Cardiac muscle cell (in vitro differentiated cells and primary cell): ENCODE measurements around the gene CCDC81. TPM values are rescaled to one million over a fixed set of nuclear protein-coding genes. Genes with fewer than 3 reads are reported as not detected.

Experiments
- DNase-seq, 2 donors: peaks; one replicate each; pipeline versions ENCODE4 v3.0.0 to v3.0.0-alpha.2; 2010 to 2017; ENCODE audit warnings: low read depth in 1 of 2, low spot score in 1 of 2
- H3K27ac ChIP-seq: fragments of 200-600 bp; sonication (generic); 2 replicates; pipeline ENCODE4 v1.5.1; 2016
- H3K27me3 ChIP-seq: fragments of 200-600 bp; sonication (generic); 2 replicates; pipeline ENCODE4 v1.6.0; 2016; ENCODE audit warnings: control low read depth
- H3K36me3 ChIP-seq: fragments of 200-600 bp; sonication (generic); 2 replicates; pipeline ENCODE4 v1.5.1; 2016; ENCODE audit warnings: control low read depth
- H3K4me1 ChIP-seq: fragments of 200-600 bp; sonication (generic); 2 replicates; pipeline ENCODE4 v1.8.1; 2017; ENCODE audit warnings: low read depth, mild to moderate bottlenecking, mixed run types
- H3K4me3 ChIP-seq: fragments of 200-600 bp; sonication (generic); 2 replicates; pipeline ENCODE4 v1.5.1; 2016; ENCODE audit warnings: mild to moderate bottlenecking
- H3K9me3 ChIP-seq: fragments of 200-600 bp; sonication (generic); 2 replicates; pipeline ENCODE4 v1.5.1; 2017; ENCODE audit warnings: low read depth, mild to moderate bottlenecking, control low read depth
- CTCF ChIP-seq: IDR thresholded peaks from 2 replicates; pipeline ENCODE4 v1.5.1; 2012; ENCODE audit warnings: low read depth, mild to moderate bottlenecking, low read length
- polyA plus RNA-seq: library from polyadenylated mRNA; unstranded; fragments of >200 nt; fragmentation: Nextera tagmentation; extraction: Ambion mirVana; gene quantifications from 2 replicates; pipeline ENCODE4 v1.2.1, GENCODE V29; 2016
- total RNA-seq: library from RNA; depleted of rRNA; stranded (reverse); fragments of >200 nt; gene quantifications from 2 replicates; pipeline ENCODE4 v1.2.3, GENCODE V29; 2016

CCDC81 gene
- total and polyA plus RNA-seq, 2 experiments from 2014 or later = 2.6 to 3.2 TPM

DNA sequence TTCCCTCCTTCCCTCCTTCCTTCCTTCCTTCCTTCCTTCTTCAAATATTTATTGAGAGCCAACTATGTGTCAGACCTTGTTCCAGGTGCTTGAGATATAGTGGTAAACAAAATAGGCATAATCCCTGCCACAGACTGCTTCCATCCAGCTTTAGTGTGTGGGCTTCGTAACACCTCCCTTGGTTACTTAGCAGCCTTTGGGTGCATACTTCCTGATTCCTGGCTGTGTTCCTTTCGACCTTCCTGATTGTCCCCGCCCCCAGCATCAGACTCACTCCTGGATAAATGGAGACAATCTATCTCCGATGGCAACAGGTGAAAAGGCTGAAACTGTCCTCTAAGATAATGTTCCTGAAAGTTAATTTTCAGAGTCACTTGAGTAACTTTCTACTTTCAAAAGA is 13.5 kb downstream of the CCDC81 start:
- no peak overlapping the region for H3K27ac ChIP-seq
- no peaks in the 10 kb centered on the region for H3K36me3 ChIP-seq
- no peaks in the 10 kb centered on the region for H3K9me3 ChIP-seq
- H3K27me3 ChIP-seq = no peaks in the 10 kb centered on the region
- no peaks in the 10 kb centered on the region for H3K4me1 ChIP-seq
- no peak for TF ChIP-seq CTCF
- no peak overlapping the region for H3K4me3 ChIP-seq
- no peak for DNase-seq

- DNase-seq = no peak
- no peak for TF ChIP-seq CTCF
- no peaks in the 10 kb centered on the region for H3K36me3 ChIP-seq
- no peak overlapping the region for H3K27ac ChIP-seq
- H3K27me3 ChIP-seq = no peaks in the 10 kb centered on the region
- H3K4me3 ChIP-seq = no peak overlapping the region
- H3K9me3 ChIP-seq = no peaks in the 10 kb centered on the region
- H3K4me1 ChIP-seq = no peaks in the 10 kb centered on the region
Measured at GRCh38 chr11:86390487-86390886, 15.8 kb downstream of the CCDC81 start.

DNA sequence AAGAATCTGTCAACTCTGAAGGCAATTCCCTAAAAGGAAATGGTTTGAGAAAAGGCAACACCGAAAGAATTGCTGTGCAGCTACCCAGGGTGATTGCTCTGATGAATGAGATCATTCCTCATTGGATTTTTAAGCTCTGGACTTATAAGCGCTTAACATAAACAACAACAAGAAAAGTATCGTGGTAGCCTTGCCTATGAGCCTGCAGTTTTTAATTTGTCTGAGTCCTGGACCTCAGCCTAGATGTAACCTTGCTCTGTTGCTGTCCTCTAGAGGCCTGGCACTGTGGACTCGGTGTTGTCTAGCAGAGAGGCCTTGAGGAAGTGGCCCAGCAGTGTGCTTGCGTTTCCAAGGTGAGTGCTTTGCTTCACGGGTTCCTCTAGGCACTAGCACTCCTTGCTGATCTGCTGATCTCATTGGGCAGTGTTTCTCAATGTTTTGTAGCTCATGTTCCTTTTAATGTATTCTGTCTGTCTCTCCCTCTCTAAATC is 20.4 kb downstream of the CCDC81 start:
- H3K27ac ChIP-seq = peak overlapping the region; percentile 9
- peak in 1 of 2 donors; percentile 12 for DNase-seq

DNA sequence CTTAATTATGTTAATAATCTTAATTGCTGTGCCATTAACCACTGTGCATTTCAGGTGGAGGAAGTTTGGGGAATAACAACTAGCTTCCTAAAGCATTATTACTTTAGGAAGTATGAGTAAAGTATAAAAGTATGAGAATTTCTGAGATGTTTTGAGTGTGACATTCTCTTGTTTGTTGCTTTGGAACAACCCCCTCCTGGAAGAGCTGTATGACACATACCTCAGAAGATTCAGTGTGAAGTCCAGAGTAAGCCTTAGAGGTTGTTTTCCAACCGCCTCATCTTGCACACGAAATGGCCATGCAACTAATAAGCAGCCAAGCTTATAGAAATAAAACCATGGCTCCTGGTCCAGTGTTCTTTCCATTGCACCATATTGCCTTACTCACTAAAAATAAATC is 21.7 kb downstream of the CCDC81 start:
- DNase-seq = no peak
- Histone ChIP-seq H3K9me3 (no peaks in the 10 kb centered on the region), H3K27me3 (no peaks in the 10 kb centered on the region), H3K36me3 (no peaks in the 10 kb centered on the region), H3K27ac (no peak overlapping the region), H3K4me1 (no peaks in the 10 kb centered on the region), H3K4me3 (no peak overlapping the region)
- TF ChIP-seq CTCF = no peak

More for the DNA sequence above, 20.4 kb downstream of the CCDC81 start:
- no peak for TF ChIP-seq CTCF
- Histone ChIP-seq H3K36me3 (no peaks in the 10 kb centered on the region), H3K9me3 (no peaks in the 10 kb centered on the region), H3K4me3 (no peak overlapping the region), H3K27me3 (no peaks in the 10 kb centered on the region), H3K4me1 (no peaks in the 10 kb centered on the region)

DNA sequence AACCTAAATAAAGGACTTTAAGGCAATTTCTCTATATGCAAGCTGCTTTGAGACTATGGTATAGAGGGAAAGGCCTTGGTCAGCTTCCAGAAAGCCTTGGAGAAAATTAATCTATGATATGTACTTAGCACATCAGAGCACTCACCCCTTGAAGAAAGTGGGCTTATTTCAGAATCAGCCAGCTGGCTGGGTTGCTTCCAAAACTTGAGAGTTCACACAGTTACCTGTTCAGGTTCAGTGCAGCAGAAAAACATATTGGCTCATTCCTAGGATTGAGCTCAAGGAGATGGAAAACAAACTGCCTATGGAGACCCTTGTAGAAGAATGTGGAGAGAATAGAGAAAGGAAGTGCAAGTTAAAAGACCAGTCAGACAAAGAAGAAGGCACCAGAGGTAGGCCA is 22.7 kb downstream of the CCDC81 start:
- Histone ChIP-seq H3K4me3 (no peak overlapping the region), H3K4me1 (no peaks in the 10 kb centered on the region), H3K27ac (no peak overlapping the region), H3K9me3 (no peaks in the 10 kb centered on the region), H3K36me3 (no peaks in the 10 kb centered on the region), H3K27me3 (no peaks in the 10 kb centered on the region)
- DNase-seq = no peak
- TF ChIP-seq CTCF = no peak

- DNase-seq = no peak
- TF ChIP-seq CTCF = no peak
- Histone ChIP-seq H3K27me3 (no peaks in the 10 kb centered on the region), H3K9me3 (no peaks in the 10 kb centered on the region), H3K36me3 (no peaks in the 10 kb centered on the region), H3K27ac (no peak overlapping the region), H3K4me1 (no peaks in the 10 kb centered on the region), H3K4me3 (no peak overlapping the region)
Measured at GRCh38 chr11:86398106-86398505, 23.4 kb downstream of the CCDC81 start.
